ENCODE data around the gene TRIM15. TPM values are rescaled to one million over a fixed set of nuclear protein-coding genes. Genes with fewer than 3 reads are reported as not detected.

Gene TRIM15
- total RNA-seq, 1 donor: not detected

- no peak for TF ChIP-seq CTCF (IDR thresholded peaks at IDR 0.05; ENCODE audit: insufficient read depth, low read depth, low read length)
These were observed 33.0 kb downstream of the TRIM15 start for GRCh38 chr6:30196376-30196775.

GRCh38 chr6:30198166-30199084 is 35.1 kb downstream of the TRIM15 start:
- no peak for DNase-seq (ENCODE audit: low read depth)
- no peak overlapping the region for H3K4me3 ChIP-seq (ENCODE audit: low read depth, low read length)
- no peak for TF ChIP-seq CTCF (IDR thresholded peaks at IDR 0.05; ENCODE audit: insufficient read depth, low read depth, low read length)

More at GRCh38 chr6:30196376-30196775, 33.0 kb downstream of the TRIM15 start:
- H3K4me3 ChIP-seq (ENCODE audit: low read depth, low read length): no peak overlapping the region
- no peak for DNase-seq (ENCODE audit: low read depth)

GRCh38 chr6:30200551-30201281 is 37.4 kb downstream of the TRIM15 start:
- no peak for DNase-seq (ENCODE audit: low read depth)
- no peak for TF ChIP-seq CTCF (IDR thresholded peaks at IDR 0.05; ENCODE audit: insufficient read depth, low read depth, low read length)
- H3K4me3 ChIP-seq (ENCODE audit: low read depth, low read length): no peak overlapping the region

GRCh38 chr6:30202366-30202765 is 39.0 kb downstream of the TRIM15 start:
- no peak overlapping the region for H3K4me3 ChIP-seq (ENCODE audit: low read depth, low read length)
- no peak for DNase-seq (ENCODE audit: low read depth)
- no peak for TF ChIP-seq CTCF (IDR thresholded peaks at IDR 0.05; ENCODE audit: insufficient read depth, low read depth, low read length)

GRCh38 chr6:30204116-30204515 is 40.8 kb downstream of the TRIM15 start:
- TF ChIP-seq CTCF (IDR thresholded peaks at IDR 0.05; ENCODE audit: insufficient read depth, low read depth, low read length): no peak
- DNase-seq (ENCODE audit: low read depth): no peak
- H3K4me3 ChIP-seq (ENCODE audit: low read depth, low read length): no peak overlapping the region

- TF ChIP-seq CTCF (IDR thresholded peaks at IDR 0.05; ENCODE audit: insufficient read depth, low read depth, low read length): no peak
- no peak overlapping the region for H3K4me3 ChIP-seq (ENCODE audit: low read depth, low read length)
- DNase-seq (ENCODE audit: low read depth): no peak
These were observed 42.8 kb downstream of the TRIM15 start for GRCh38 chr6:30206152-30206551.

Measured in fibroblast of villous mesenchyme (primary cell).